Measurements from ENCODE around the gene MBOAT2.

DNA sequence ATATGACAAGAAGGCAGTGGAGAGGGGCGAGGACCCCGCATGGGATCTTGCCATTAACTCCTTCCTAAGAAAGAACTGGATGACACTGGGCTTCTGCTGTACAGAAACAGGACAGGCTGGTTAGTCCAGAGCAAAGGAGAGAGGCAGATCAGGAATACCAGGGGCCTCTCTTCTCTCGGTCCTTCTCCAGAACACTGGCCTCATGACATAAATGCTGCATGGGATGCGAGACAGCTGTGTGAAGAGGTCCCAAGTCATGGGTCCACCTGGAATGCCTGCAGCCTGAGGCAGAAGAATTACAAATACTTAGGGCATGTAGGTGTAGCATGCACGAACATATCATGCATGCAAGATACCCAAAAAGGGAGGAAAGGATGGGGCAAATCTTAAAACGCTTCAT, 9.1 kb downstream of the MBOAT2 start:
- no peak for TF ChIP-seq CTCF (IDR thresholded peaks at IDR 0.05)
- TF ChIP-seq POLR2A (IDR thresholded peaks at IDR 0.05) = no peak
